Keratinocyte (primary cell): ENCODE measurements around the gene LPIN3. TPM values are rescaled to one million over a fixed set of nuclear protein-coding genes. Genes with fewer than 3 reads are reported as not detected.

Experiments used
- DNase-seq: peaks from one replicate; pipeline ENCODE4 v3.0.0-alpha.2; 2011; ENCODE audit warnings: low read depth, missing footprints, low spot score
- FAIRE-seq: peaks from 2 replicates; lab custom pipeline; 2011; peaks lifted over from hg19 to GRCh38; lab: Jason Lieb, UNC
- H2AFZ ChIP-seq: 2 replicates; pipeline ENCODE4 v1.6.0; 2012; ENCODE audit warnings: low read length, control low read depth, inconsistent platforms; ENCODE audit not compliant: control insufficient read depth
- H3K27ac ChIP-seq: 2 replicates; pipeline ENCODE4 v1.5.1; 2011; ENCODE audit warnings: low read length; ENCODE audit not compliant: control insufficient read depth, insufficient read depth
- H3K27me3 ChIP-seq: 3 replicates; pipeline ENCODE4 v1.6.0; 2011; ENCODE audit warnings: low read length; ENCODE audit not compliant: control insufficient read depth, insufficient read depth; ENCODE audit errors: extremely low read depth
- H3K36me3 ChIP-seq, 2 experiments: 2 replicates in 1 of 2; 3 replicates in 1 of 2; pipeline ENCODE4 v1.5.1; 2011; ENCODE audit warnings: low read length in 2 of 2, mild to moderate bottlenecking in 1 of 2; ENCODE audit not compliant: control insufficient read depth in 2 of 2, insufficient read depth in 2 of 2; ENCODE audit errors: extremely low read depth in 1 of 2
- H3K4me1 ChIP-seq: 3 replicates; pipeline ENCODE4 v1.5.1; 2011; ENCODE audit warnings: low read length; ENCODE audit not compliant: control insufficient read depth, insufficient read depth; ENCODE audit errors: extremely low read depth
- H3K4me2 ChIP-seq: 3 replicates; pipeline ENCODE4 v1.6.0; 2011; ENCODE audit warnings: low read depth, low read length; ENCODE audit not compliant: control insufficient read depth, insufficient read depth; ENCODE audit errors: extremely low read depth
- H3K4me3 ChIP-seq, 3 experiments: fragments of 200-600 bp in 1 of 3; sonication (generic) in 1 of 3; 2 replicates in 2 of 3; 3 replicates in 1 of 3; pipeline ENCODE4 v1.5.1; 2011 to 2016; ENCODE audit warnings: low read length in 3 of 3, mild to moderate bottlenecking in 3 of 3, control low read depth in 2 of 3, inconsistent platforms in 1 of 3, low read depth in 1 of 3, mixed read lengths in 1 of 3, mixed run types in 1 of 3, moderate library complexity in 1 of 3; ENCODE audit not compliant: control insufficient read depth in 2 of 3, insufficient read depth in 2 of 3; ENCODE audit errors: extremely low read depth in 1 of 3
- H3K79me2 ChIP-seq: 2 replicates; pipeline ENCODE4 v1.6.0; 2012; ENCODE audit warnings: low read length; ENCODE audit not compliant: control insufficient read depth, insufficient read depth
- H3K9ac ChIP-seq: 3 replicates; pipeline ENCODE4 v1.6.0; 2011; ENCODE audit warnings: low read length; ENCODE audit not compliant: control insufficient read depth, insufficient read depth; ENCODE audit errors: extremely low read depth
- H3K9me1 ChIP-seq: 3 replicates; pipeline ENCODE4 v1.6.0; 2011; ENCODE audit warnings: low read length; ENCODE audit not compliant: control insufficient read depth, insufficient read depth; ENCODE audit errors: extremely low read depth
- H3K9me3 ChIP-seq: 2 replicates; pipeline ENCODE4 v1.5.1; 2012; ENCODE audit warnings: low read depth, low read length; ENCODE audit not compliant: control insufficient read depth
- H4K20me1 ChIP-seq: 3 replicates; pipeline ENCODE4 v1.6.0; 2011; ENCODE audit warnings: low read length; ENCODE audit not compliant: control insufficient read depth, insufficient read depth; ENCODE audit errors: extremely low read depth
- CTCF ChIP-seq, 3 experiments: IDR thresholded peaks in 1 of 3; conservative IDR thresholded peaks in 1 of 3; optimal IDR thresholded peaks in 1 of 3; 2 replicates in 2 of 3; 3 replicates in 1 of 3; pipeline versions ENCODE3 to v1.5.1; 2011; ENCODE audit warnings: low read length in 3 of 3, mild to moderate bottlenecking in 3 of 3, moderate library complexity in 2 of 3, control low read depth in 1 of 3, inconsistent platforms in 1 of 3; ENCODE audit not compliant: insufficient read depth in 2 of 3; ENCODE audit errors: extremely low read depth in 1 of 3
- EZH2 ChIP-seq: IDR thresholded peaks from one replicate; pipeline ENCODE4 v1.6.1; 2012; ENCODE audit warnings: inconsistent platforms, mild to moderate bottlenecking, low read length, moderate library complexity
- dilution Hi-C: fragments of 300-500 bp; cut with MboI; formaldehyde crosslinking; loops from one replicate; pipeline ENCODE4 v1.7.0; 2020; ENCODE audit warnings: low sequenced_read_pairs; ENCODE audit not compliant: extremely low pct_ligation_motif_present
- polyA plus RNA-seq, 5 experiments: library from polyadenylated mRNA; depleted of rRNA in 3 of 5; stranded (reverse) in 3 of 5; stranded (forward) in 1 of 5; unstranded in 1 of 5; fragments of >200 nt; gene quantifications; 1 replicate in 1 of 5; 2 replicates in 3 of 5; 3 replicates in 1 of 5; pipeline versions ENCODE4 v1.2.1 to v1.2.3, GENCODE V29; 2011 to 2012; ENCODE audit warnings: missing spikeins in 2 of 5, low read depth in 1 of 5, low replicate concordance in 1 of 5

The LPIN3 gene
- polyA plus RNA-seq, 1 donor (not counting 4 experiments of a cell fraction or from before 2014, with no cell fraction given): 15.6 TPM

- TF ChIP-seq EZH2 (no peak), CTCF (optimal IDR thresholded peaks at IDR 0.05 in 1 of 3, IDR thresholded peaks at IDR 0.05 in 1 of 3, conservative IDR thresholded peaks at IDR 0.05 in 1 of 3; ENCODE audit: extremely low read depth in 1 of 3, insufficient read depth in 2 of 3, low read length in 3 of 3) (no peak)
- Histone ChIP-seq H3K4me3 (no peak overlapping the region), H3K36me3 (no peaks in the 10 kb centered on the region), H3K9ac (no peak overlapping the region), H3K9me3 (no peaks in the 10 kb centered on the region), H3K27me3 (no peaks in the 10 kb centered on the region), H3K27ac (no peak overlapping the region), H3K4me2 (no peak overlapping the region), H2AFZ (no peak overlapping the region), H3K4me1 (peaks cover 18% of the 10 kb centered on the region), H3K79me2 (no peaks in the 10 kb centered on the region), H4K20me1 (no peaks in the 10 kb centered on the region), H3K9me1 (no peaks in the 10 kb centered on the region)
- FAIRE-seq: no peak
- dilution Hi-C loops: no loop called here
- no peak for DNase-seq
Measured at GRCh38 chr20:41330343-41330720, 10.3 kb upstream of the LPIN3 start.

GRCh38 chr20:41330941-41331340, 9.7 kb upstream of the LPIN3 start:
- Histone ChIP-seq H3K27me3 (no peaks in the 10 kb centered on the region), H3K4me1 (peaks cover 18% of the 10 kb centered on the region), H4K20me1 (no peaks in the 10 kb centered on the region), H2AFZ (no peak overlapping the region), H3K9ac (no peak overlapping the region), H3K36me3 (no peaks in the 10 kb centered on the region), H3K9me3 (no peaks in the 10 kb centered on the region), H3K79me2 (no peaks in the 10 kb centered on the region), H3K9me1 (no peaks in the 10 kb centered on the region), H3K27ac (no peak overlapping the region), H3K4me2 (no peak overlapping the region), H3K4me3 (no peak overlapping the region)
- FAIRE-seq (no peak), DNase-seq (no peak)
- dilution Hi-C loops: no loop called here
- no peak for TF ChIP-seq EZH2
- TF ChIP-seq CTCF (optimal IDR thresholded peaks at IDR 0.05 in 1 of 3, IDR thresholded peaks at IDR 0.05 in 1 of 3, conservative IDR thresholded peaks at IDR 0.05 in 1 of 3; ENCODE audit: extremely low read depth in 1 of 3, insufficient read depth in 2 of 3, low read length in 3 of 3): no peak
